Endothelial cell of umbilical vein (primary cell): ENCODE results near the gene DIO1. TPM values are rescaled to one million over a fixed set of nuclear protein-coding genes. Genes with fewer than 3 reads are reported as not detected.

Experiments
- BruUV-seq: library from RNA; stranded (reverse); fragments of 400-500 nt; replicated peaks from 2 replicates; lab custom pipeline; 2021; lab: Mats Ljungman, UMichigan
- CTCF ChIA-PET: fragments of 300-600, 350-600 bp; sonication (Branson Sonifier 250); formaldehyde crosslinking; loops from one replicate; lab custom pipeline; 2021; ENCODE audit warnings: antibody characterized with exemption, inconsistent platforms; lab: Charles Lee
- POLR2A ChIA-PET: fragments of 300-600, 350-600 bp; sonication (Branson Sonifier 250); formaldehyde crosslinking; loops from one replicate; lab custom pipeline; 2021; ENCODE audit warnings: antibody characterized with exemption, inconsistent platforms; lab: Charles Lee
- DNase-seq: peaks from one replicate; pipeline ENCODE4 v3.0.0-alpha.2; 2011; ENCODE audit warnings: low read depth, low spot score
- FAIRE-seq: peaks from 2 replicates; lab custom pipeline; 2011; peaks lifted over from hg19 to GRCh38; lab: Jason Lieb, UNC
- H2AFZ ChIP-seq: 2 replicates; pipeline ENCODE4 v1.6.0; 2012; ENCODE audit warnings: low read depth, low read length, control low read depth, inconsistent platforms
- H3K27ac ChIP-seq: 2 replicates; pipeline ENCODE4 v1.5.1; 2011; ENCODE audit warnings: low read depth, mild to moderate bottlenecking, control low read depth, low read length, moderate library complexity; ENCODE audit not compliant: insufficient read depth
- H3K27me3 ChIP-seq, 2 experiments: 2 replicates each; pipeline versions ENCODE4 v1.6.0 to v1.6.1; 2011; ENCODE audit warnings: low read length in 2 of 2, mixed read lengths in 1 of 2; ENCODE audit not compliant: control insufficient read depth in 2 of 2, insufficient read depth in 2 of 2
- H3K36me3 ChIP-seq, 2 experiments: 2 replicates in 1 of 2; 3 replicates in 1 of 2; pipeline ENCODE4 v1.5.1; 2011; ENCODE audit warnings: low read length in 2 of 2, mild to moderate bottlenecking in 1 of 2, moderate library complexity in 1 of 2; ENCODE audit not compliant: control insufficient read depth in 2 of 2, insufficient read depth in 2 of 2; ENCODE audit errors: extremely low read depth in 1 of 2
- H3K4me1 ChIP-seq: 3 replicates; pipeline ENCODE4 v1.5.1; 2011; ENCODE audit warnings: mild to moderate bottlenecking, low read length; ENCODE audit not compliant: control insufficient read depth, insufficient read depth; ENCODE audit errors: extremely low read depth
- H3K4me2 ChIP-seq: 2 replicates; pipeline ENCODE4 v1.6.1; 2011; ENCODE audit warnings: low read length, control low read depth, mixed read lengths; ENCODE audit not compliant: insufficient read depth
- H3K4me3 ChIP-seq, 3 experiments: fragments of 200-600 bp in 1 of 3; sonication (generic), shearing (Covaris generic) in 1 of 3; replicated peaks in 1 of 3; 2 replicates each; pipeline ENCODE4 v1.5.1; 2011 to 2016; ENCODE audit warnings: control low read depth in 3 of 3, low read length in 3 of 3, mild to moderate bottlenecking in 2 of 3, inconsistent platforms in 1 of 3, low read depth in 1 of 3, moderate library complexity in 1 of 3; ENCODE audit not compliant: insufficient read depth in 1 of 3
- H3K79me2 ChIP-seq: 2 replicates; pipeline ENCODE4 v1.6.0; 2012; ENCODE audit warnings: low read length, inconsistent platforms; ENCODE audit not compliant: control insufficient read depth, insufficient read depth
- H3K9ac ChIP-seq: replicated peaks from 2 replicates; pipeline ENCODE3; 2011; ENCODE audit warnings: low read length, control low read depth; ENCODE audit not compliant: insufficient read depth; ENCODE audit errors: extremely low read depth
- H3K9me1 ChIP-seq: replicated peaks from 3 replicates; pipeline ENCODE4 v1.6.0; 2011; ENCODE audit warnings: mild to moderate bottlenecking, low read length; ENCODE audit not compliant: control insufficient read depth, insufficient read depth; ENCODE audit errors: extremely low read depth
- H3K9me3 ChIP-seq: replicated peaks from 2 replicates; pipeline ENCODE4 v1.5.1; 2012; ENCODE audit warnings: low read length, inconsistent platforms; ENCODE audit not compliant: control insufficient read depth, insufficient read depth
- H4K20me1 ChIP-seq: replicated peaks from 2 replicates; pipeline ENCODE3; 2011; ENCODE audit warnings: mild to moderate bottlenecking, low read length; ENCODE audit not compliant: control insufficient read depth, insufficient read depth; ENCODE audit errors: extremely low read depth
- CTCF ChIP-seq, 2 donors: IDR thresholded peaks; 1 replicate in 1 of 2; 2 replicates in 1 of 2; pipeline ENCODE4 v1.5.1; 2011; ENCODE audit warnings: low read length in 2 of 2, mild to moderate bottlenecking in 2 of 2, moderate library complexity in 2 of 2, control low read depth in 1 of 2, inconsistent platforms in 1 of 2, low read depth in 1 of 2; ENCODE audit not compliant: insufficient read depth in 1 of 2; ENCODE audit errors: extremely low read depth in 1 of 2
- EZH2 ChIP-seq: IDR thresholded peaks from 2 replicates; pipeline ENCODE4 v1.6.1; 2012; ENCODE audit warnings: borderline replicate concordance, low read depth, mild to moderate bottlenecking, moderate library complexity, low read length, inconsistent platforms; ENCODE audit not compliant: severe bottlenecking
- FOS ChIP-seq: IDR thresholded peaks from 2 replicates; pipeline ENCODE4 v1.6.1; 2011; ENCODE audit warnings: mild to moderate bottlenecking, low read length, moderate library complexity, borderline replicate concordance; ENCODE audit not compliant: insufficient read depth
- GATA2 ChIP-seq: IDR thresholded peaks from 2 replicates; pipeline ENCODE4 v1.7.0; 2011; ENCODE audit warnings: low read depth, mild to moderate bottlenecking, moderate library complexity, mixed read lengths, low read length; ENCODE audit not compliant: insufficient read length, insufficient read depth
- JUN ChIP-seq: IDR thresholded peaks from 2 replicates; pipeline ENCODE4 v1.6.1; 2011; ENCODE audit warnings: borderline replicate concordance, low read depth; ENCODE audit not compliant: insufficient read length, insufficient read depth
- MAX ChIP-seq: IDR thresholded peaks from 2 replicates; pipeline ENCODE4 v1.6.1; 2011; ENCODE audit not compliant: insufficient read depth, insufficient read length
- MYC ChIP-seq: IDR thresholded peaks from one replicate; pipeline ENCODE4 v1.6.1; 2011; ENCODE audit warnings: mild to moderate bottlenecking, low read depth, low read length
- POLR2A ChIP-seq: IDR thresholded peaks from 2 replicates; pipeline ENCODE4 v1.6.1; 2012; ENCODE audit warnings: low read depth, mild to moderate bottlenecking, control low read depth, low read length
- POLR2AphosphoS5 ChIP-seq: IDR thresholded peaks from 2 replicates; pipeline ENCODE4 v1.6.1; 2012; ENCODE audit warnings: low read depth, mild to moderate bottlenecking, control low read depth, low read length, moderate library complexity; ENCODE audit not compliant: insufficient read depth
- dilution Hi-C: fragments of 300-500 bp; cut with MboI; formaldehyde crosslinking; loops from one replicate; pipeline ENCODE4 v1.15.0; 2019; ENCODE audit warnings: low sequenced_read_pairs; ENCODE audit not compliant: extremely low pct_ligation_motif_present
- intact Hi-C: fragments of 100-400 bp; cut with micrococcal nuclease; formaldehyde crosslinking; loops from one replicate; pipeline ENCODE4 v1.10.0; 2022
- polyA plus RNA-seq, 4 experiments: library from polyadenylated mRNA; depleted of rRNA in 3 of 4; stranded (reverse) in 3 of 4; unstranded in 1 of 4; fragments of >200 nt; gene quantifications; 2 replicates each; pipeline versions ENCODE4 v1.2.1 to v1.2.3, GENCODE V29; 2011 to 2012; ENCODE audit warnings: missing spikeins in 1 of 4
- total RNA-seq: library from RNA; stranded (reverse); gene quantifications from 2 replicates; pipeline ENCODE4 v1.2.3, GENCODE V29; 2021

The DIO1 gene
- total and polyA plus RNA-seq, 2 donors (not counting 3 experiments of a cell fraction or from before 2014, with no cell fraction given), result not detected

- Histone ChIP-seq H3K79me2 (no peaks in the 10 kb centered on the region), H3K27me3 (no peaks in the 10 kb centered on the region), H3K9ac (no peak overlapping the region), H3K36me3 (peaks cover 0 to 2% of the 10 kb centered on the region in 2 experiments), H4K20me1 (no peaks in the 10 kb centered on the region), H2AFZ (no peak overlapping the region), H3K4me1 (no peaks in the 10 kb centered on the region), H3K9me1 (no peaks in the 10 kb centered on the region), H3K27ac (no peak overlapping the region), H3K9me3 (no peaks in the 10 kb centered on the region), H3K4me2 (no peak overlapping the region), H3K4me3 (no peak overlapping the region)
- BruUV-seq, result no TSS peak
- intact Hi-C loops (no loop called here), dilution Hi-C loops (no loop called here)
- FAIRE-seq (no peak), DNase-seq (no peak)
- CTCF ChIA-PET, result interaction anchor here (0.9 to 1.6 kb wide), 2 partner anchors 14 to 55 kb away, joined by 3 to 5 read pairs; no protein-coding TSS in a partner anchor
- TF ChIP-seq POLR2A (no peak), GATA2 (no peak), MYC (no peak), POLR2AphosphoS5 (no peak), FOS (no peak), CTCF (IDR thresholded peaks at IDR 0.05; ENCODE audit: extremely low read depth in 1 of 2, insufficient read depth in 1 of 2, low read depth in 1 of 2, low read length in 2 of 2) (no peak), MAX (no peak), EZH2 (no peak), JUN (no peak)
- POLR2A ChIA-PET, result no interaction called here
Observed at GRCh38 chr1:53934170-53934765, 40.3 kb downstream of the DIO1 start.
